ENCODE results near the gene TBX19.

- TF ChIP-seq SUZ12 (IDR thresholded peaks at IDR 0.05) (no peak), SP1 (IDR thresholded peaks at IDR 0.05) (no peak), FOXK2 (IDR thresholded peaks at IDR 0.05) (no peak), BHLHE40 (IDR thresholded peaks at IDR 0.05; ENCODE audit: borderline replicate concordance) (no peak), FOXA1 (IDR thresholded peaks at IDR 0.05) (no peak), HDGF (IDR thresholded peaks at IDR 0.05; ENCODE audit: borderline replicate concordance) (no peak), FOXM1 (IDR thresholded peaks at IDR 0.05; ENCODE audit: borderline replicate concordance) (no peak)
- TF ChIP-seq, protein P1, sequence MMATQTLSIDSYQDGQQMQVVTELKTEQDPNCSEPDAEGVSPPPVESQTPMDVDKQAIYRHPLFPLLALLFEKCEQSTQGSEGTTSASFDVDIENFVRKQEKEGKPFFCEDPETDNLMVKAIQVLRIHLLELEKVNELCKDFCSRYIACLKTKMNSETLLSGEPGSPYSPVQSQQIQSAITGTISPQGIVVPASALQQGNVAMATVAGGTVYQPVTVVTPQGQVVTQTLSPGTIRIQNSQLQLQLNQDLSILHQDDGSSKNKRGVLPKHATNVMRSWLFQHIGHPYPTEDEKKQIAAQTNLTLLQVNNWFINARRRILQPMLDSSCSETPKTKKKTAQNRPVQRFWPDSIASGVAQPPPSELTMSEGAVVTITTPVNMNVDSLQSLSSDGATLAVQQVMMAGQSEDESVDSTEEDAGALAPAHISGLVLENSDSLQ (IDR thresholded peaks at IDR 0.05) = no peak
Measured at GRCh38 chr1:168261390-168261789, 19.3 kb upstream of the TBX19 start.

Measured in HEK293T (cell line).